Measurements from ENCODE around the gene BEAN1.
"Not testable (repeated sequence)": the region's sequence is repeated elsewhere in the genome, so short reads cannot be mapped to it uniquely, and the experiment has no call there.

DNA sequence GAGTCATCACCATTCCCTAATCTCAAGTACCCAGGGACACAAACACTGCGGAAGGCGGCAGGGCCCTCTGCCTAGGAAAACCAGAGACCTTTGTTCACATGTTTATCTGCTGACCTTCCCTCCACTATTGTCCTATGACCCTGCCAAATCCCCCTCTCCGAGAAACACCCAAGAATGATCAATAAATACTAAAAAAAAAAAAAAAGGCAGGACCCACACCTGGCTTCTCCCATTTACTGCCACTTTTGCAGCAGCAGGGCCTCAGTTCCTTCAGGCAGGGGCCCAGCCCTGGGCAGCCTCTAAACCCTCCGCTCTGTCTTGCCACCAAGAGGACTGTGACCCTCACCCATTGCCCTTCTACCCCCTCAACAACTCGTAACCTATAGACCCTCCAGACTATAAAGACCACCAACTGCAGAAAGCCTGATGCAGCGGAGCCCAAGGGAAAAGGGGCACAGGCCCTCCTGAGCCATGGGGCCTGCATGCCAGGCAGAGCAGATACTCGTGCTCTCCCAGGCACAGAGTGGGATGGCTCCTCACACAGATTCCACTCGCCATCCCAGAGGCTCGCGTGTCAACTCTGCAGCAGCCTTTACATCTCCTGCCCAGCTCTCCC is 88.0 kb downstream of the BEAN1 start:
- TF ChIP-seq, protein P1, sequence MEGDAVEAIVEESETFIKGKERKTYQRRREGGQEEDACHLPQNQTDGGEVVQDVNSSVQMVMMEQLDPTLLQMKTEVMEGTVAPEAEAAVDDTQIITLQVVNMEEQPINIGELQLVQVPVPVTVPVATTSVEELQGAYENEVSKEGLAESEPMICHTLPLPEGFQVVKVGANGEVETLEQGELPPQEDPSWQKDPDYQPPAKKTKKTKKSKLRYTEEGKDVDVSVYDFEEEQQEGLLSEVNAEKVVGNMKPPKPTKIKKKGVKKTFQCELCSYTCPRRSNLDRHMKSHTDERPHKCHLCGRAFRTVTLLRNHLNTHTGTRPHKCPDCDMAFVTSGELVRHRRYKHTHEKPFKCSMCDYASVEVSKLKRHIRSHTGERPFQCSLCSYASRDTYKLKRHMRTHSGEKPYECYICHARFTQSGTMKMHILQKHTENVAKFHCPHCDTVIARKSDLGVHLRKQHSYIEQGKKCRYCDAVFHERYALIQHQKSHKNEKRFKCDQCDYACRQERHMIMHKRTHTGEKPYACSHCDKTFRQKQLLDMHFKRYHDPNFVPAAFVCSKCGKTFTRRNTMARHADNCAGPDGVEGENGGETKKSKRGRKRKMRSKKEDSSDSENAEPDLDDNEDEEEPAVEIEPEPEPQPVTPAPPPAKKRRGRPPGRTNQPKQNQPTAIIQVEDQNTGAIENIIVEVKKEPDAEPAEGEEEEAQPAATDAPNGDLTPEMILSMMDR (IDR thresholded peaks at IDR 0.05): not testable (repeated sequence)
- TF ChIP-seq POLR2A (IDR thresholded peaks at IDR 0.05): not testable (repeated sequence)

All from adrenal gland (tissue), 5 donors.